Measurements from ENCODE around the gene RIPK4.
A peak's percentile ranks its signal among the peaks of the same experiment; 100 is the strongest.

Gene RIPK4

DNA sequence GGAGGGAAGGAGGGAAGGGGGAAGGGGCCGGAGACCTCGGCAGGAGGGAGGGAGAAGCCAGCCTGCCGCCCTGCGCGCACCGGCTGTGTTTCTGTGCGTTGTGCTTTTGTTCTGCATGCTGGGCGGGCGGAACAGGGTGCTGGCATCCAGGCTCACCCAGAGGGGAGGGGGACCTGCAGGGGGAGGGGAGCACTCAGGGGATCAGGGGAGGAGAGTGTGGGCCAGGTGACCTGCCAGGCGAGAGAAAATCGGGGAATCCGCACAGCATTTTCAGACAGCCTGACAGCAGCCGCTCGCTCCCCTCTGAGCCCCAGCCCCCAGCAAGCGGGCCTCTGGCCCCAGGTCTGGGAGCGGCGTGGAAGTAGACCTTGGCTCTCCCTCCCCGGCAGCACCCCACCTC is 54.7 kb downstream of the RIPK4 start:
- H3K36me3 ChIP-seq (ENCODE audit: control insufficient read depth, insufficient read depth, low read length): no peaks in the 10 kb centered on the region
- no peak overlapping the region for H3K4ac ChIP-seq (ENCODE audit: low read depth, low read length)
- no peak overlapping the region for H2AK5ac ChIP-seq (ENCODE audit: low read length)
- H3K56ac ChIP-seq (ENCODE audit: low read length): peak overlapping the region; percentile 79
- peak overlapping the region; percentile 42 for H3K4me2 ChIP-seq (ENCODE audit: low read length)
- H3K79me2 ChIP-seq (ENCODE audit: control insufficient read depth, insufficient read depth, low read length): no peaks in the 10 kb centered on the region
- peak overlapping the region; percentile 3 for H3K18ac ChIP-seq (ENCODE audit: low read length)
- WGBS (ENCODE audit: extremely low coverage, insufficient coverage, low lambda C conversion rate): no CpG with 5 or more reads among the region's 18 CpGs
- H4K5ac ChIP-seq (ENCODE audit: low read length): no peak overlapping the region
- no peak overlapping the region for H2BK120ac ChIP-seq (ENCODE audit: low read depth, low read length)
- DNase-seq: peak; percentile 62
- no peaks in the 10 kb centered on the region for H3K79me1 ChIP-seq (ENCODE audit: low read length)
- H4K8ac ChIP-seq (ENCODE audit: low read depth, low read length): no peak overlapping the region
- no peak overlapping the region for H2BK5ac ChIP-seq (ENCODE audit: low read length)
- no peak overlapping the region for H3K23ac ChIP-seq (ENCODE audit: low read length)
- H3K27ac ChIP-seq (ENCODE audit: low read depth, low read length): no peak overlapping the region
- no peaks in the 10 kb centered on the region for H3K27me3 ChIP-seq (ENCODE audit: insufficient read depth, low read length, poor library complexity)
- H3K4me3 ChIP-seq (ENCODE audit: low read length): no peak overlapping the region
- H3K9ac ChIP-seq (ENCODE audit: low read length): peak overlapping the region; percentile 44
- H3K4me1 ChIP-seq (ENCODE audit: control insufficient read depth, low read depth, low read length): peaks cover 20% of the 10 kb centered on the region
- no peak overlapping the region for H2BK15ac ChIP-seq (replicated peaks; ENCODE audit: low read depth)

DNA sequence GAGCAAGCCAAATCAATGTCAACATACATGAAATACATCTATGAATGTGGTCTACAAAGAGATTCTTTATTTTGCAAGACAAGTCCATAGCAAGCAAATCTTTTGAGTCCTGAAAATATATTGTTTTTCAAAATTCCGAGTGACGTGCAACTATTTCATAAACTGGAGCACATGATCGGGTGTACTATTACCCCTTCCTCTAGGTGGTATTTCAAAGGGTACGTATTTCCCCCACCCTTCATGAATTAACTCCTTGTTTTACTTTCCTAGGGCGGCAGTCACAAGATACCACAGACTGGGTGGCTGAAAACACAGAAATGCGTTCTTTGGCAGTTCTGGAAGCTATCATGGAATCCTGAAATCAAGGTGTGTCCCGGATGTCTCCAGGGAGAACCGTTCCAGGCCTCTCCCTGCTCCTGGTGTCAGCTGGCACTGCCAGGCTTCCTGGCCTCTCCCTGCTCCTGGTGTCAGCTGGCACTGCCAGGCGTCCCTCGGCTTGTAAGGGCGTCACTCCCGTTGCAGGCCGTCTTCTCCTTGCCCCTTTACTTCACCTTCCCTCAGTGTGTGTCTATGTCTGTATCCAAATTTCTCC is 55.3 kb downstream of the RIPK4 start:
- H3K4me2 ChIP-seq (ENCODE audit: low read length): no peak overlapping the region
- H3K79me2 ChIP-seq (ENCODE audit: control insufficient read depth, insufficient read depth, low read length): no peaks in the 10 kb centered on the region
- H2BK15ac ChIP-seq (replicated peaks; ENCODE audit: low read depth): no peak overlapping the region
- no peak overlapping the region for H4K5ac ChIP-seq (ENCODE audit: low read length)
- H3K36me3 ChIP-seq (ENCODE audit: control insufficient read depth, insufficient read depth, low read length): no peaks in the 10 kb centered on the region
- H3K56ac ChIP-seq (ENCODE audit: low read length): peak overlapping the region; percentile 42
- no peak overlapping the region for H3K18ac ChIP-seq (ENCODE audit: low read length)
- WGBS (ENCODE audit: extremely low coverage, insufficient coverage, low lambda C conversion rate): no CpG with 5 or more reads among the region's 13 CpGs
- H2AK5ac ChIP-seq (ENCODE audit: low read length): no peak overlapping the region
- H3K4ac ChIP-seq (ENCODE audit: low read depth, low read length): no peak overlapping the region
- H3K27me3 ChIP-seq (ENCODE audit: insufficient read depth, low read length, poor library complexity): no peaks in the 10 kb centered on the region
- H2BK120ac ChIP-seq (ENCODE audit: low read depth, low read length): no peak overlapping the region
- no peak overlapping the region for H3K23ac ChIP-seq (ENCODE audit: low read length)
- no peak overlapping the region for H3K27ac ChIP-seq (ENCODE audit: low read depth, low read length)
- H3K4me1 ChIP-seq (ENCODE audit: control insufficient read depth, low read depth, low read length): peaks cover 20% of the 10 kb centered on the region
- no peak overlapping the region for H2BK5ac ChIP-seq (ENCODE audit: low read length)
- peak; percentile 3 for DNase-seq
- no peak overlapping the region for H4K8ac ChIP-seq (ENCODE audit: low read depth, low read length)
- H3K4me3 ChIP-seq (ENCODE audit: low read length): no peak overlapping the region
- no peak overlapping the region for H3K9ac ChIP-seq (ENCODE audit: low read length)
- no peaks in the 10 kb centered on the region for H3K79me1 ChIP-seq (ENCODE audit: low read length)

DNA sequence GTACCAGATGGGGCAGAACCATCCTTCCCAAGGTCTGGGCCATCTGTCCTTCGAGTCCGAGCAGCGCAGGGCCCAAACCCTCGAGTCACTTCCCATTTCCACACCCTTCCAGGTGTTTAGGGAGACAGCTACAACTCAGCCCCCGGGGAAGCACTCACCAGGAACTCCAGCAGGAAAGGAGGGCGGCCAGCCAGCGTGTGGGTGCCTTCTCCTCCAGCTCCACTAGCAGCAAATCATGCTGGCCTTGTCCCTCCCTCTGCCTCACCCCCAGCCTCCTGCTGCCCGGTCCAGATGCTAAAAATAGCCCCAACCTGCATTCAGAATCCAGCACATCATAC is 56.1 kb downstream of the RIPK4 start:
- H3K4ac ChIP-seq (ENCODE audit: low read depth, low read length): no peak overlapping the region
- no peak overlapping the region for H4K8ac ChIP-seq (ENCODE audit: low read depth, low read length)
- no CpG with 5 or more reads among the region's 8 CpGs for WGBS (ENCODE audit: extremely low coverage, insufficient coverage, low lambda C conversion rate)
- no peak overlapping the region for H2AK5ac ChIP-seq (ENCODE audit: low read length)
- H3K18ac ChIP-seq (ENCODE audit: low read length): no peak overlapping the region
- H3K4me1 ChIP-seq (ENCODE audit: control insufficient read depth, low read depth, low read length): peaks cover 19% of the 10 kb centered on the region
- no peaks in the 10 kb centered on the region for H3K79me1 ChIP-seq (ENCODE audit: low read length)
- H3K23ac ChIP-seq (ENCODE audit: low read length): peak overlapping the region; percentile 73
- no peak overlapping the region for H3K4me2 ChIP-seq (ENCODE audit: low read length)
- no peaks in the 10 kb centered on the region for H3K36me3 ChIP-seq (ENCODE audit: control insufficient read depth, insufficient read depth, low read length)
- H3K79me2 ChIP-seq (ENCODE audit: control insufficient read depth, insufficient read depth, low read length): no peaks in the 10 kb centered on the region
- no peak overlapping the region for H2BK5ac ChIP-seq (ENCODE audit: low read length)
- H3K56ac ChIP-seq (ENCODE audit: low read length): peak overlapping the region; percentile 51
- H2BK15ac ChIP-seq (replicated peaks; ENCODE audit: low read depth): no peak overlapping the region
- no peak overlapping the region for H3K9ac ChIP-seq (ENCODE audit: low read length)
- no peak overlapping the region for H2BK120ac ChIP-seq (ENCODE audit: low read depth, low read length)
- no peak for DNase-seq
- H3K27ac ChIP-seq (ENCODE audit: low read depth, low read length): no peak overlapping the region
- H3K4me3 ChIP-seq (ENCODE audit: low read length): no peak overlapping the region
- H4K5ac ChIP-seq (ENCODE audit: low read length): no peak overlapping the region
- H3K27me3 ChIP-seq (ENCODE audit: insufficient read depth, low read length, poor library complexity): no peaks in the 10 kb centered on the region

DNA sequence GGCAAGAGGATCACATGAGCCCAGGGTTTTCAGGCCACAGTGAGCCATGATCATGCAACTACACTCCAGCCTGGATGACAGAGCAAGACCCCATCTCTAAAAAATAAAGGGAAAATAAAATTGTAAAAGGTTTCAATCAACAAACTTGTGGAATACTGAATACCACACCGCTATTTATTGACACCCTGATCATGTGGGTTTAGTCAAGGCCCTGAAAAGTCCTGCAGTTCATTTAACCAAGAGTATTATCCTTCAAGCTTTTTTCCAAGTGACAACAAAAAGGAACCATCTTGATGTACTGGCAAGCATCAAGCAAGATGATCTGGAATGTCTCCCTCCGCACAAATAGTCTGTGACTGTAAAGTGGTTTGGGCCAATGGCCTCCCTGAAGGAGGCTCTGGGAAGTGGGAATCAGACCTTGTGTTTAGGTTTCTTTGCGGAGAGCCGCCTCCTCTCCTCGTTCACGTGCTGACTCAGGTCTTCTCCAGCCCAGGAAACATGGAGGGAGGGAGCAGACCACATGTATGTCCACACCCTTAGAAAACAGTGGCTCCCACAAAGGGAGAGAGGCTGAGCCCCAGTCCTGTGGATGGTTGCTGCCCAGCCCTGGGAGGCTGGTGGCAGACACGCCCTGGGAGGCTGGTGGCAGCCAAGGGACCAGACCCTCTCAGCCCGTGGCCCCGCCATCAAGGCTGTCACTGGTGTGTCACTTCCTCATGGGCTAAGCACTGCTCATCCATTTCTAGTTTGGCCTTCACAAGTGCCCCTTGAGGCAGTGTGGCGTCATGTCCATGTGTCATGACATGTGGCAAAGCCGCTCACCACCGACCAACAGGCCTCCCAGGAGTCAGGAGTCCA is 56.7 kb downstream of the RIPK4 start:
- Histone ChIP-seq H3K4ac (ENCODE audit: low read depth, low read length) (no peak overlapping the region), H3K9ac (ENCODE audit: low read length) (no peak overlapping the region), H3K79me1 (ENCODE audit: low read length) (no peaks in the 10 kb centered on the region), H3K79me2 (ENCODE audit: control insufficient read depth, insufficient read depth, low read length) (no peaks in the 10 kb centered on the region), H3K18ac (ENCODE audit: low read length) (no peak overlapping the region), H4K5ac (ENCODE audit: low read length) (no peak overlapping the region), H2BK5ac (ENCODE audit: low read length) (no peak overlapping the region), H2BK15ac (replicated peaks; ENCODE audit: low read depth) (no peak overlapping the region), H3K27me3 (ENCODE audit: insufficient read depth, low read length, poor library complexity) (no peaks in the 10 kb centered on the region), H3K36me3 (ENCODE audit: control insufficient read depth, insufficient read depth, low read length) (no peaks in the 10 kb centered on the region), H3K4me2 (ENCODE audit: low read length) (no peak overlapping the region), H4K8ac (ENCODE audit: low read depth, low read length) (no peak overlapping the region), H3K23ac (ENCODE audit: low read length) (no peak overlapping the region), H2AK5ac (ENCODE audit: low read length) (no peak overlapping the region), H2BK120ac (ENCODE audit: low read depth, low read length) (no peak overlapping the region), H3K4me1 (ENCODE audit: control insufficient read depth, low read depth, low read length) (peaks cover 17% of the 10 kb centered on the region), H3K56ac (ENCODE audit: low read length) (peak overlapping the region; percentile 11), H3K4me3 (ENCODE audit: low read length) (no peak overlapping the region), H3K27ac (ENCODE audit: low read depth, low read length) (no peak overlapping the region)
- no CpG with 5 or more reads among the region's 12 CpGs for WGBS (ENCODE audit: extremely low coverage, insufficient coverage, low lambda C conversion rate)
- DNase-seq: no peak

DNA sequence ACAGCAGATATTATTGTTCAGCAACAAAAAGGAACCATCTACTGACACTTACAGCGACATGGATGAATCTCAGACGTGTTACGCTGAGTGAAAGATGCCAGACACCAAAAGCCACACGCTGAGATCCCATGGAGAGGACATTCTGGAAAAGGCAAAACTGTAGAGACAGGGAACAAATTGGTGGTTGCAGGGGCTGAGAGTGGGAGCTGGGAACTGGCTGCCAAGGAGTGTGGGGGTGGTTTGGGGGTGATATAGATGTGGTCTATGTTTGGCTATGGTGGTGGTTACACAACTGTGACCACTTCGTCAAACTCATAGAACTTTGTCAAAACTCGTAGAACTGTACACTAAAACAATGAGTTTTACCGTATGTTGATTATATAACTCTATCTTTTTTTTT is 57.7 kb downstream of the RIPK4 start:
- Histone ChIP-seq H4K8ac (ENCODE audit: low read depth, low read length) (no peak overlapping the region), H3K27ac (ENCODE audit: low read depth, low read length) (no peak overlapping the region), H3K27me3 (ENCODE audit: insufficient read depth, low read length, poor library complexity) (no peaks in the 10 kb centered on the region), H2BK15ac (replicated peaks; ENCODE audit: low read depth) (no peak overlapping the region), H3K18ac (ENCODE audit: low read length) (no peak overlapping the region), H3K23ac (ENCODE audit: low read length) (no peak overlapping the region), H3K4me2 (ENCODE audit: low read length) (no peak overlapping the region), H2BK120ac (ENCODE audit: low read depth, low read length) (no peak overlapping the region), H3K4ac (ENCODE audit: low read depth, low read length) (no peak overlapping the region), H3K9ac (ENCODE audit: low read length) (no peak overlapping the region), H2BK5ac (ENCODE audit: low read length) (no peak overlapping the region), H3K4me1 (ENCODE audit: control insufficient read depth, low read depth, low read length) (peaks cover 11% of the 10 kb centered on the region), H3K56ac (ENCODE audit: low read length) (no peak overlapping the region), H3K36me3 (ENCODE audit: control insufficient read depth, insufficient read depth, low read length) (no peaks in the 10 kb centered on the region), H3K79me1 (ENCODE audit: low read length) (no peaks in the 10 kb centered on the region), H2AK5ac (ENCODE audit: low read length) (no peak overlapping the region), H3K79me2 (ENCODE audit: control insufficient read depth, insufficient read depth, low read length) (no peaks in the 10 kb centered on the region), H3K4me3 (ENCODE audit: low read length) (no peak overlapping the region), H4K5ac (ENCODE audit: low read length) (no peak overlapping the region)
- DNase-seq: no peak
- WGBS (ENCODE audit: extremely low coverage, insufficient coverage, low lambda C conversion rate): no CpG with 5 or more reads among the region's 7 CpGs

DNA sequence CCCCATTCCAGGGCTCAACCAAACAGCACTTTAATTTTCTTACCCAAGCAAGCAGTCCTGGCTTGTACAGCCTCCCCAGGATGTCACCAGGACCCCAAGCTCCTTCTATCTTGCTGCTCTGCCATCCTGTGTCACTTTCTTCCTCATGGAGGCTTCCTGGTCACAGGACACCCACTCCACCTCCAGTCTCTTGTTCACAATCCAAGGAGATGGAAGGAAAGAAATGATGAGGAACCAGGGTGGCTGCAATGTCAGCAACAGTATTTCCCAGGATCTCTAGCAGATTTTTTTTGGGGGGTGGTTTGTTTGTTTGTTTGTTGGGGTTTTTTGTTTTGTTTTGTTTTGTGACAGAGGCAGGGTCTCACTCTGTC is 58.9 kb downstream of the RIPK4 start:
- Histone ChIP-seq H4K8ac (ENCODE audit: low read depth, low read length) (no peak overlapping the region), H3K27ac (ENCODE audit: low read depth, low read length) (no peak overlapping the region), H3K79me1 (ENCODE audit: low read length) (no peaks in the 10 kb centered on the region), H3K4me3 (ENCODE audit: low read length) (no peak overlapping the region), H2BK15ac (replicated peaks; ENCODE audit: low read depth) (no peak overlapping the region), H3K4me1 (ENCODE audit: control insufficient read depth, low read depth, low read length) (peaks cover 5% of the 10 kb centered on the region), H2AK5ac (ENCODE audit: low read length) (no peak overlapping the region), H3K23ac (ENCODE audit: low read length) (no peak overlapping the region), H3K27me3 (ENCODE audit: insufficient read depth, low read length, poor library complexity) (no peaks in the 10 kb centered on the region), H3K18ac (ENCODE audit: low read length) (no peak overlapping the region), H3K4me2 (ENCODE audit: low read length) (no peak overlapping the region), H3K56ac (ENCODE audit: low read length) (peak overlapping the region; percentile 58), H3K79me2 (ENCODE audit: control insufficient read depth, insufficient read depth, low read length) (no peaks in the 10 kb centered on the region), H3K4ac (ENCODE audit: low read depth, low read length) (no peak overlapping the region), H3K9ac (ENCODE audit: low read length) (no peak overlapping the region), H3K36me3 (ENCODE audit: control insufficient read depth, insufficient read depth, low read length) (no peaks in the 10 kb centered on the region), H4K5ac (ENCODE audit: low read length) (no peak overlapping the region), H2BK120ac (ENCODE audit: low read depth, low read length) (no peak overlapping the region), H2BK5ac (ENCODE audit: low read length) (no peak overlapping the region)
- DNase-seq: no peak
